SK-N-SH (cell line): ENCODE results near the gene GUCA1A. TPM values are rescaled to one million over a fixed set of nuclear protein-coding genes. Genes with fewer than 3 reads are reported as not detected.

ENCODE experiments used
- CTCF ChIA-PET: fragments of 300-600, 350-600 bp; formaldehyde crosslinking; extraction: SDS; loops from one replicate; lab custom pipeline; 2021; lab: Yijun Ruan, JAX
- POLR2A ChIA-PET: fragments of 350-600 bp; sonication (Branson Sonifier 250); formaldehyde crosslinking; extraction: SDS; loops from one replicate; lab custom pipeline; 2020; ENCODE audit warnings: antibody characterized with exemption, inconsistent platforms; lab: Yijun Ruan, JAX
- DNase-seq: peaks from one replicate; pipeline ENCODE4 v3.0.0; 2012
- H2AFZ ChIP-seq: fragments of 200-600 bp; sonication (generic); 2 replicates; pipeline ENCODE4 v1.8.1; 2016; ENCODE audit warnings: antibody characterized with exemption, mild to moderate bottlenecking, low read depth
- H3F3A ChIP-seq: fragments of 200-600 bp; sonication (generic); replicated peaks from 2 replicates; pipeline ENCODE3; 2016; ENCODE audit warnings: antibody characterized with exemption, mild to moderate bottlenecking; ENCODE audit not compliant: insufficient read depth
- H3K27ac ChIP-seq, 2 experiments: fragments of 200-500 bp in 1 of 2; fragments of 200-600 bp in 1 of 2; sonication (Bioruptor generic) in 1 of 2; sonication (generic), shearing (Covaris generic) in 1 of 2; 2 replicates each; pipeline versions ENCODE4 v1.5.1 to v1.6.1; 2014 to 2016; ENCODE audit warnings: low read depth in 2 of 2, inconsistent platforms in 1 of 2, low read length in 1 of 2, mild to moderate bottlenecking in 1 of 2, mixed read lengths in 1 of 2
- H3K27me3 ChIP-seq: fragments of 200-600 bp; sonication (generic), shearing (Covaris generic); 2 replicates; pipeline ENCODE4 v1.6.1; 2016; ENCODE audit warnings: mixed run types; ENCODE audit not compliant: insufficient read depth
- H3K36me3 ChIP-seq, 2 experiments: fragments of 200-500 bp in 1 of 2; fragments of 200-600 bp in 1 of 2; sonication (Bioruptor generic) in 1 of 2; sonication (generic) in 1 of 2; replicated peaks in 1 of 2; 2 replicates each; pipeline versions ENCODE3 to v1.5.1; 2014 to 2016; ENCODE audit warnings: low read length in 1 of 2, mild to moderate bottlenecking in 1 of 2; ENCODE audit not compliant: insufficient read depth in 2 of 2, control insufficient read depth in 1 of 2
- H3K4me1 ChIP-seq, 2 experiments: fragments of 200-500 bp in 1 of 2; fragments of 200-600 bp in 1 of 2; sonication (Bioruptor generic) in 1 of 2; sonication (generic), shearing (Covaris generic) in 1 of 2; 2 replicates each; pipeline versions ENCODE4 v1.5.1 to v1.6.1; 2014 to 2016; ENCODE audit warnings: low read depth in 1 of 2, low read length in 1 of 2, mixed run types in 1 of 2; ENCODE audit not compliant: insufficient read depth in 2 of 2, control insufficient read depth in 1 of 2
- H3K4me2 ChIP-seq: fragments of 200-600 bp; sonication (generic), shearing (Covaris generic); 2 replicates; pipeline ENCODE4 v1.6.1; 2017; ENCODE audit warnings: mixed run types
- H3K4me3 ChIP-seq, 2 experiments: fragments of 200-500 bp in 1 of 2; fragments of 200-600 bp in 1 of 2; sonication (Bioruptor generic) in 1 of 2; sonication (generic), shearing (Covaris generic) in 1 of 2; 2 replicates each; pipeline versions ENCODE4 v1.5.1 to v1.8.1; 2014 to 2016; ENCODE audit warnings: low read depth in 2 of 2, inconsistent platforms in 1 of 2, low read length in 1 of 2, mild to moderate bottlenecking in 1 of 2, mixed read lengths in 1 of 2, moderate library complexity in 1 of 2
- H3K79me2 ChIP-seq: fragments of 200-600 bp; sonication (generic); 2 replicates; pipeline ENCODE4 v1.8.1; 2017; ENCODE audit warnings: mild to moderate bottlenecking; ENCODE audit not compliant: insufficient read depth
- H3K9ac ChIP-seq: fragments of 200-600 bp; sonication (generic); 2 replicates; pipeline ENCODE4 v1.6.1; 2017; ENCODE audit warnings: mixed run types
- H3K9me2 ChIP-seq: fragments of 200-600 bp; sonication (generic); 2 replicates; pipeline ENCODE4 v1.6.1; 2017; ENCODE audit warnings: mixed run types
- H3K9me3 ChIP-seq: fragments of 200-600 bp; sonication (generic); 2 replicates; pipeline ENCODE4 v1.6.1; 2017; ENCODE audit warnings: mixed run types, mild to moderate bottlenecking, moderate library complexity
- H4K20me1 ChIP-seq: fragments of 200-600 bp; sonication (generic); 2 replicates; pipeline ENCODE4 v1.6.1; 2017; ENCODE audit warnings: mild to moderate bottlenecking, mixed run types; ENCODE audit not compliant: insufficient read depth
- CHD2 ChIP-seq: fragments of 150-350 bp; IDR thresholded peaks from 2 replicates; pipeline ENCODE4 v1.6.1; 2018; ENCODE audit warnings: low read length; ENCODE audit not compliant: partially characterized antibody
- EP300 ChIP-seq, 2 experiments: IDR thresholded peaks; 2 replicates each; pipeline versions ENCODE4 v1.4.0 to v1.6.1; 2012; ENCODE audit warnings: borderline replicate concordance in 1 of 2, low read depth in 1 of 2, low read length in 1 of 2
- FOSL2 ChIP-seq: IDR thresholded peaks from 2 replicates; pipeline ENCODE4 v1.4.0; 2012; ENCODE audit warnings: low read depth, mild to moderate bottlenecking, moderate library complexity, borderline replicate concordance
- FOXM1 ChIP-seq: IDR thresholded peaks from 2 replicates; pipeline ENCODE4 v1.4.0; 2012; ENCODE audit warnings: low read depth, mild to moderate bottlenecking
- GATA2 ChIP-seq: sonication (generic); formaldehyde crosslinking; IDR thresholded peaks from 2 replicates; pipeline ENCODE4 v1.5.0; 2020; ENCODE audit warnings: mild to moderate bottlenecking, missing genetic modification reagents
- NFIC ChIP-seq: IDR thresholded peaks from 2 replicates; pipeline ENCODE4 v1.4.0; 2012; ENCODE audit warnings: borderline replicate concordance
- RCOR1 ChIP-seq: fragments of 150-350 bp; IDR thresholded peaks from 2 replicates; pipeline ENCODE4 v1.6.1; 2017; ENCODE audit warnings: antibody characterized with exemption, low read length
- RFX5 ChIP-seq: IDR thresholded peaks from 2 replicates; pipeline ENCODE4 v1.6.1; 2012; ENCODE audit warnings: mild to moderate bottlenecking, improper control_type of control experiment, low read length
- RXRA ChIP-seq: IDR thresholded peaks from 2 replicates; pipeline ENCODE4 v1.4.0; 2012; ENCODE audit warnings: low read depth, mild to moderate bottlenecking, borderline replicate concordance
- SMC3 ChIP-seq: IDR thresholded peaks from 2 replicates; pipeline ENCODE4 v1.6.1; 2012; ENCODE audit warnings: low read depth, low read length, improper control_type of control experiment
- TCF12 ChIP-seq: IDR thresholded peaks from 2 replicates; pipeline ENCODE4 v1.4.0; 2012
- TEAD4 ChIP-seq: IDR thresholded peaks from 2 replicates; pipeline ENCODE4 v1.4.0; 2012; ENCODE audit warnings: mild to moderate bottlenecking, borderline replicate concordance; ENCODE audit not compliant: insufficient read depth
- YY1 ChIP-seq: IDR thresholded peaks from 2 replicates; pipeline ENCODE4 v1.4.0; 2012; ENCODE audit warnings: low read depth, mild to moderate bottlenecking
- WGBS: methylation state at CpG from one replicate; pipeline ENCODE4 v1.1.6; 2017; ENCODE audit warnings: low lambda C conversion rate; 5-methylcytosine and 5-hydroxymethylcytosine counted together
- polyA plus RNA-seq, 3 experiments: library from polyadenylated mRNA; depleted of rRNA; stranded (reverse); fragments of >200 nt; gene quantifications; 2 replicates each; pipeline ENCODE4 v1.2.3, GENCODE V29; 2012
- TF ChIP-seq, protein P1 (sequence below): IDR thresholded peaks from 2 replicates; pipeline ENCODE4 v1.4.0; 2012; ENCODE audit warnings: low read depth, borderline replicate concordance
- TF ChIP-seq, protein P2 (sequence below): fragments of 150-350 bp; IDR thresholded peaks from 2 replicates; pipeline ENCODE4 v1.6.1; 2016; ENCODE audit warnings: mild to moderate bottlenecking, low read depth, low read length
- TF ChIP-seq, protein P3 (sequence below): IDR thresholded peaks from 2 replicates; pipeline ENCODE4 v1.4.0; 2012; ENCODE audit warnings: low read depth, borderline replicate concordance
- TF ChIP-seq, protein P4 (sequence below): IDR thresholded peaks from 2 replicates; pipeline ENCODE4; 2012
- TF ChIP-seq, protein P5 (sequence below): IDR thresholded peaks from 2 replicates; pipeline ENCODE4 v1.6.1; 2012; ENCODE audit warnings: mild to moderate bottlenecking, low read depth, low read length, moderate library complexity

Gene GUCA1A
- polyA plus RNA-seq, 1 of the 3 experiments (the other 2 are of a cell fraction): 0.77 TPM

- TF ChIP-seq GATA2 (CRISPR knock-in tag): no peak
- no peak for TF ChIP-seq NFIC
- no peak for TF ChIP-seq FOXM1
- TF ChIP-seq TEAD4: no peak
- TF ChIP-seq TCF12: no peak
- TF ChIP-seq, protein P1, sequence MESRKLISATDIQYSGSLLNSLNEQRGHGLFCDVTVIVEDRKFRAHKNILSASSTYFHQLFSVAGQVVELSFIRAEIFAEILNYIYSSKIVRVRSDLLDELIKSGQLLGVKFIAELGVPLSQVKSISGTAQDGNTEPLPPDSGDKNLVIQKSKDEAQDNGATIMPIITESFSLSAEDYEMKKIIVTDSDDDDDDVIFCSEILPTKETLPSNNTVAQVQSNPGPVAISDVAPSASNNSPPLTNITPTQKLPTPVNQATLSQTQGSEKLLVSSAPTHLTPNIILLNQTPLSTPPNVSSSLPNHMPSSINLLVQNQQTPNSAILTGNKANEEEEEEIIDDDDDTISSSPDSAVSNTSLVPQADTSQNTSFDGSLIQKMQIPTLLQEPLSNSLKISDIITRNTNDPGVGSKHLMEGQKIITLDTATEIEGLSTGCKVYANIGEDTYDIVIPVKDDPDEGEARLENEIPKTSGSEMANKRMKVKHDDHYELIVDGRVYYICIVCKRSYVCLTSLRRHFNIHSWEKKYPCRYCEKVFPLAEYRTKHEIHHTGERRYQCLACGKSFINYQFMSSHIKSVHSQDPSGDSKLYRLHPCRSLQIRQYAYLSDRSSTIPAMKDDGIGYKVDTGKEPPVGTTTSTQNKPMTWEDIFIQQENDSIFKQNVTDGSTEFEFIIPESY: no peak
- TF ChIP-seq, protein P2, sequence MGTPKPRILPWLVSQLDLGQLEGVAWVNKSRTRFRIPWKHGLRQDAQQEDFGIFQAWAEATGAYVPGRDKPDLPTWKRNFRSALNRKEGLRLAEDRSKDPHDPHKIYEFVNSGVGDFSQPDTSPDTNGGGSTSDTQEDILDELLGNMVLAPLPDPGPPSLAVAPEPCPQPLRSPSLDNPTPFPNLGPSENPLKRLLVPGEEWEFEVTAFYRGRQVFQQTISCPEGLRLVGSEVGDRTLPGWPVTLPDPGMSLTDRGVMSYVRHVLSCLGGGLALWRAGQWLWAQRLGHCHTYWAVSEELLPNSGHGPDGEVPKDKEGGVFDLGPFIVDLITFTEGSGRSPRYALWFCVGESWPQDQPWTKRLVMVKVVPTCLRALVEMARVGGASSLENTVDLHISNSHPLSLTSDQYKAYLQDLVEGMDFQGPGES: no peak
- TF ChIP-seq SMC3: no peak
- TF ChIP-seq YY1: no peak
- TF ChIP-seq RCOR1: no peak
- no peak for TF ChIP-seq RXRA
- no peak for TF ChIP-seq RFX5
- TF ChIP-seq FOSL2: no peak
- no peak for TF ChIP-seq EP300 (IDR thresholded peaks at IDR 0.05; ENCODE audit: borderline replicate concordance in 1 of 2, low read depth in 1 of 2, low read length in 1 of 2)
- TF ChIP-seq, protein P3, sequence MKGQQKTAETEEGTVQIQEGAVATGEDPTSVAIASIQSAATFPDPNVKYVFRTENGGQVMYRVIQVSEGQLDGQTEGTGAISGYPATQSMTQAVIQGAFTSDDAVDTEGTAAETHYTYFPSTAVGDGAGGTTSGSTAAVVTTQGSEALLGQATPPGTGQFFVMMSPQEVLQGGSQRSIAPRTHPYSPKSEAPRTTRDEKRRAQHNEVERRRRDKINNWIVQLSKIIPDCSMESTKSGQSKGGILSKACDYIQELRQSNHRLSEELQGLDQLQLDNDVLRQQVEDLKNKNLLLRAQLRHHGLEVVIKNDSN: no peak
- TF ChIP-seq CHD2: no peak
- TF ChIP-seq, protein P4, sequence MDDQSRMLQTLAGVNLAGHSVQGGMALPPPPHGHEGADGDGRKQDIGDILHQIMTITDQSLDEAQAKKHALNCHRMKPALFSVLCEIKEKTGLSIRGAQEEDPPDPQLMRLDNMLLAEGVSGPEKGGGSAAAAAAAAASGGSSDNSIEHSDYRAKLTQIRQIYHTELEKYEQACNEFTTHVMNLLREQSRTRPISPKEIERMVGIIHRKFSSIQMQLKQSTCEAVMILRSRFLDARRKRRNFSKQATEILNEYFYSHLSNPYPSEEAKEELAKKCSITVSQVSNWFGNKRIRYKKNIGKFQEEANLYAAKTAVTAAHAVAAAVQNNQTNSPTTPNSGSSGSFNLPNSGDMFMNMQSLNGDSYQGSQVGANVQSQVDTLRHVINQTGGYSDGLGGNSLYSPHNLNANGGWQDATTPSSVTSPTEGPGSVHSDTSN: no peak
- TF ChIP-seq, protein P5, sequence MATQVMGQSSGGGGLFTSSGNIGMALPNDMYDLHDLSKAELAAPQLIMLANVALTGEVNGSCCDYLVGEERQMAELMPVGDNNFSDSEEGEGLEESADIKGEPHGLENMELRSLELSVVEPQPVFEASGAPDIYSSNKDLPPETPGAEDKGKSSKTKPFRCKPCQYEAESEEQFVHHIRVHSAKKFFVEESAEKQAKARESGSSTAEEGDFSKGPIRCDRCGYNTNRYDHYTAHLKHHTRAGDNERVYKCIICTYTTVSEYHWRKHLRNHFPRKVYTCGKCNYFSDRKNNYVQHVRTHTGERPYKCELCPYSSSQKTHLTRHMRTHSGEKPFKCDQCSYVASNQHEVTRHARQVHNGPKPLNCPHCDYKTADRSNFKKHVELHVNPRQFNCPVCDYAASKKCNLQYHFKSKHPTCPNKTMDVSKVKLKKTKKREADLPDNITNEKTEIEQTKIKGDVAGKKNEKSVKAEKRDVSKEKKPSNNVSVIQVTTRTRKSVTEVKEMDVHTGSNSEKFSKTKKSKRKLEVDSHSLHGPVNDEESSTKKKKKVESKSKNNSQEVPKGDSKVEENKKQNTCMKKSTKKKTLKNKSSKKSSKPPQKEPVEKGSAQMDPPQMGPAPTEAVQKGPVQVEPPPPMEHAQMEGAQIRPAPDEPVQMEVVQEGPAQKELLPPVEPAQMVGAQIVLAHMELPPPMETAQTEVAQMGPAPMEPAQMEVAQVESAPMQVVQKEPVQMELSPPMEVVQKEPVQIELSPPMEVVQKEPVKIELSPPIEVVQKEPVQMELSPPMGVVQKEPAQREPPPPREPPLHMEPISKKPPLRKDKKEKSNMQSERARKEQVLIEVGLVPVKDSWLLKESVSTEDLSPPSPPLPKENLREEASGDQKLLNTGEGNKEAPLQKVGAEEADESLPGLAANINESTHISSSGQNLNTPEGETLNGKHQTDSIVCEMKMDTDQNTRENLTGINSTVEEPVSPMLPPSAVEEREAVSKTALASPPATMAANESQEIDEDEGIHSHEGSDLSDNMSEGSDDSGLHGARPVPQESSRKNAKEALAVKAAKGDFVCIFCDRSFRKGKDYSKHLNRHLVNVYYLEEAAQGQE: no peak
- DNase-seq: no peak
- H3K4me3 ChIP-seq: no peak overlapping the region
- H3K9me3 ChIP-seq: no peaks in the 10 kb centered on the region
- ChIA-PET CTCF (interaction anchor here (0.6 to 10.3 kb wide), 6 partner anchors 10 to 114 kb away, joined by 3 to 159 read pairs (median 6); partner anchors contain the start of gene TAF8), POLR2A (no interaction called here)
- H3K9ac ChIP-seq: no peak overlapping the region
- no peaks in the 10 kb centered on the region for H3K9me2 ChIP-seq
- H4K20me1 ChIP-seq: no peaks in the 10 kb centered on the region
- no peaks in the 10 kb centered on the region for H3F3A ChIP-seq
- no peaks in the 10 kb centered on the region for H3K27me3 ChIP-seq
- no peaks in the 10 kb centered on the region for H3K79me2 ChIP-seq
- 88% methylated on average over 1 of the region's 1 CpG for WGBS
- no peak overlapping the region for H2AFZ ChIP-seq
- no peaks in the 10 kb centered on the region for H3K36me3 ChIP-seq
- no peak overlapping the region for H3K27ac ChIP-seq
- H3K4me2 ChIP-seq: no peak overlapping the region
- no peaks in the 10 kb centered on the region; a peak in 1 of 4 replicates for H3K4me1 ChIP-seq
Observed at GRCh38 chr6:42163981-42164380, 9.2 kb upstream of the GUCA1A start.
